Measurements from ENCODE around the gene U2AF2.

U2AF2 gene

DNA sequence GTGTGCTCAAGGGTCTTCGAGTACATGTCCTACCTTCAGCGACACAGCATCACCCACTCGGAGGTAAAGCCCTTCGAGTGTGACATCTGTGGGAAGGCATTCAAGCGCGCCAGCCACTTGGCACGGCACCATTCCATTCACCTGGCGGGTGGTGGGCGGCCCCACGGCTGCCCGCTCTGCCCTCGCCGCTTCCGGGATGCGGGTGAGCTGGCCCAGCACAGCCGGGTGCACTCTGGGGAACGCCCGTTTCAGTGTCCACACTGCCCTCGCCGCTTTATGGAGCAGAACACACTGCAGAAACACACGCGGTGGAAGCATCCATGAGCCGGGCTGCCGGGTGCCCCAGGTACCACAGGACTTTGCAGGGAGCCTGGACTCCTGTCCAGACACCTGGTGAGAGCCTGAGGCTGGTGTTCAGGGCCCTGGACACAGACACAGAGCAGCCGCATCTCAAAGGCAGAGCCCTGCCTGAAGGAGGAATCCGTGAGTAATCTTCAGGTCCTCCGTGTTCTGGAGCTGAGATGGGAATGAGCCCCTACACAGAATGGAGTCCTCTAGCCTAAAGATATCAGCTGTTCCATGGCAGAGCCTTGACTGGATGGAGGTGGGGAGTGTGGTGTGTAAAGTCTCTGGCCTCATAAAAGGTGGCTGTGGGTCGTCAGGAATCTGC is 9.9 kb upstream of the U2AF2 start:
- TF ChIP-seq, protein P1, sequence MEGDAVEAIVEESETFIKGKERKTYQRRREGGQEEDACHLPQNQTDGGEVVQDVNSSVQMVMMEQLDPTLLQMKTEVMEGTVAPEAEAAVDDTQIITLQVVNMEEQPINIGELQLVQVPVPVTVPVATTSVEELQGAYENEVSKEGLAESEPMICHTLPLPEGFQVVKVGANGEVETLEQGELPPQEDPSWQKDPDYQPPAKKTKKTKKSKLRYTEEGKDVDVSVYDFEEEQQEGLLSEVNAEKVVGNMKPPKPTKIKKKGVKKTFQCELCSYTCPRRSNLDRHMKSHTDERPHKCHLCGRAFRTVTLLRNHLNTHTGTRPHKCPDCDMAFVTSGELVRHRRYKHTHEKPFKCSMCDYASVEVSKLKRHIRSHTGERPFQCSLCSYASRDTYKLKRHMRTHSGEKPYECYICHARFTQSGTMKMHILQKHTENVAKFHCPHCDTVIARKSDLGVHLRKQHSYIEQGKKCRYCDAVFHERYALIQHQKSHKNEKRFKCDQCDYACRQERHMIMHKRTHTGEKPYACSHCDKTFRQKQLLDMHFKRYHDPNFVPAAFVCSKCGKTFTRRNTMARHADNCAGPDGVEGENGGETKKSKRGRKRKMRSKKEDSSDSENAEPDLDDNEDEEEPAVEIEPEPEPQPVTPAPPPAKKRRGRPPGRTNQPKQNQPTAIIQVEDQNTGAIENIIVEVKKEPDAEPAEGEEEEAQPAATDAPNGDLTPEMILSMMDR (IDR thresholded peaks at IDR 0.05; ENCODE audit: low read depth, low read length), result no peak
- peak overlapping the region; percentile 83 for H3K4me3 ChIP-seq (ENCODE audit: low read depth, low read length)

GRCh38 chr19:55645512-55645881 is 9.3 kb upstream of the U2AF2 start:
- H3K4me3 ChIP-seq (ENCODE audit: low read depth, low read length), result no peak overlapping the region
- TF ChIP-seq, protein P1 (IDR thresholded peaks at IDR 0.05; ENCODE audit: low read depth, low read length), result no peak

DNA sequence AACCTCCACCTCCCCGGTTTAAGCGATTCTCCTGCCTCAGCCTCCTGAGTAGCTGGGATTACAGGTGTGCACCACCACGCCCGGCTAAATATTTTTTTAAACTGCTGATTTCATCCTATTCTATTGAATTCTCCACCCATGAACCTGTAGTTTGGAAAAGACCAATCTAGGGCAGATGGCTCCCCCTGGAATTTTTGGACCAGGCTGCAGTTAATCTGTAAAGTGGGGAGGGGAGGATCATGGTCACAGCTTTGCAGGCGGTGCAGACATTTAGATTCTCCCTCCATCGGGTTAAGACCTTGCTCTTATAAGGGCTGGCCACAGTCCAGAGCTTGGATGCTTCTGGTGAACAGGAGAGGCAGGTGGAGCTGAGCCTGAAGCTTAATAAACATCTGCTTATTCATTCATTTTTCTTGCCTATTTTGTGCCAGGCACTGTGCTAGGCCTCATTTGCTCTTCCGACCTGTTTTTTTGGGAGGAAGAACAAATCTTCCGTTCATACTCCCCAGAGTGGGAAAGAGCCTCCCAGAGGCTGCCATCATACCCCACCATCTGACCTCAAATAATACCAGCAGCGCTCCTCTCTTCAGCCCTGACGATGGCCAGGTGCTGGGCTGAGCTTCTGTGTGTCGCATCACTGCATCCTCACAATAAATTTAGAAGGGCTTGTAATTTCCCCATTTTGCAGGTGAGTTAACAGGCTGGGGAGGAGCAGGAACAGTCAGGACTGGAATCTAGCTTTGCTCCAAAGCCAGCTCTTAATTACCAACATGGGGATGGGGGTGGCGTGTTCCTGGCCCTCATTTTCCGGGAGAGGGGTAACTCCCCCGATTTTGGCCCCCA is 7.7 kb upstream of the U2AF2 start:
- H3K4me3 ChIP-seq (ENCODE audit: low read depth, low read length), result peak overlapping the region; percentile 73
- TF ChIP-seq, protein P1 (IDR thresholded peaks at IDR 0.05; ENCODE audit: low read depth, low read length), result no peak

DNA sequence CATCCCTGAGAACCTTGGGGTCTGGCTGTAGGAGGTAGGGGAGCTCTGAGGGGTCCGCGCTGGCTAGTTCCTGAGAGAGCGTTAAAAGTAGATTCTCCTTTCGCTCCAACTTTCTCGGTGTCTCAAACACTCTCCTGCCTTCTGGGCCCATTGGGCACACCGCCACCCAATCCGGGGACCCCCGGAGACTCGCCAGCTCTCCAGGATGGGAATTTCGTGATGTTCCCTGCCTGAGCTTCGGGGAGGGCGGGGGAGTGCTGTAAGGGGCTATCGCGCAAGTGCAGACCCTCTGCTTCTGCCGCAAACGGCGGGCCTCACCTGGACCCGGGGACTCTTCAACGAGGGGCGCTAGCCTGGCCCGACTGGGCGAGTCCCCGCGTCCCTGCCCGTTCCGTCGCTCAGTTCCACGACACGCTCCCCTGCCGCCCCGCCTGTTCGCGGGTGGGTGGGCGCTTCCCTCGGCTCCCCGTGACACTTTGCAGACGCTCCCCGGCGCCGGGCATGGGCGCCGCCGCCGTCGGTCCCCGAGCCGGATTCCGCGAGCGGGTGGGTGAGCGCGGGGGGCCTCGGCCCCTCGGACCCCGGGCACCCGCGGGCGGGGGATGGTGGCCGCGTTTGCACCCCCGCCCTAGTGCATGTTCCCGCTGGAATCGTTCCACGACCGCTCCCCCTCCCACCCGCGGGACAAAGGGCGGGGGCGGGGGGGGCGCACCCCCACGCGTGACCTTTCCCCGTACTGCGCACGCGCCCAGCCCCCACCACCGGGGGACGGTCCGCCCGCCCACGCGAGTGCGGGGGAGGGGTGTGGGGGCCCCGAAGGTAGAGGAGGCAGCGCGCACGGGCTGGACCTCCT is 6.9 kb upstream of the U2AF2 start, which contains the start of gene CCDC106:
Gene CCDC106 (plus strand): TSS at position 481 of the 853 bp plus-strand sequence. CDS start 835 bp downstream, outside the sequence.
- TF ChIP-seq, protein P1 (IDR thresholded peaks at IDR 0.05; ENCODE audit: low read depth, low read length), result no peak

GRCh38 chr19:55648585-55649267 is 6.1 kb upstream of the U2AF2 start:
- peak overlapping the region; percentile 73 for H3K4me3 ChIP-seq (ENCODE audit: low read depth, low read length)
- TF ChIP-seq, protein P1 (IDR thresholded peaks at IDR 0.05; ENCODE audit: low read depth, low read length), result no peak

More for the DNA sequence above, 6.9 kb upstream of the U2AF2 start, which contains the start of gene CCDC106:
- peak within 1 kb of the TSS; percentile 73 for H3K4me3 ChIP-seq (ENCODE audit: low read depth, low read length)

GRCh38 chr19:55649268-55650125 is 5.3 kb upstream of the U2AF2 start:
- TF ChIP-seq, protein P1 (IDR thresholded peaks at IDR 0.05; ENCODE audit: low read depth, low read length), result no peak
- H3K4me3 ChIP-seq (ENCODE audit: low read depth, low read length), result no peak overlapping the region
